GM06990 (cell line): ENCODE results near the gene PTPN6.

ENCODE experiments used
- DNase-seq: peaks from one replicate; pipeline ENCODE4 v3.0.0-alpha.2; 2011; ENCODE audit not compliant: insufficient read length; ENCODE audit errors: extremely low read depth
- H3K27me3 ChIP-seq: replicated peaks from 2 replicates; pipeline ENCODE4 v1.6.0; 2011; ENCODE audit warnings: low read length; ENCODE audit not compliant: control insufficient read depth, insufficient read depth
- H3K36me3 ChIP-seq: 2 replicates; pipeline ENCODE4 v1.5.1; 2011; ENCODE audit warnings: low read length; ENCODE audit not compliant: control insufficient read depth, insufficient read depth
- H3K4me3 ChIP-seq: replicated peaks from 2 replicates; pipeline ENCODE4 v1.5.1; 2011; ENCODE audit warnings: low read depth, mild to moderate bottlenecking, control low read depth, low read length
- CTCF ChIP-seq: IDR thresholded peaks from 2 replicates; pipeline ENCODE4 v1.5.1; 2011; ENCODE audit warnings: low read length, control low read depth, mild to moderate bottlenecking, inconsistent platforms; ENCODE audit not compliant: insufficient read depth, poor library complexity, severe bottlenecking

Gene PTPN6

GRCh38 chr12:6928022-6928702 lies 23.0 kb upstream of the PTPN6 start:
- peak overlapping the region; percentile 89 for H3K4me3 ChIP-seq
- TF ChIP-seq CTCF, result no peak
- H3K36me3 ChIP-seq, result no peaks in the 10 kb centered on the region; the same call in 1 of the 2 replicates
- no peak for DNase-seq
- no peaks in the 10 kb centered on the region for H3K27me3 ChIP-seq

GRCh38 chr12:6928703-6929407 lies 22.3 kb upstream of the PTPN6 start:
- Histone ChIP-seq H3K4me3 (peak overlapping the region; percentile 89), H3K36me3 (no peaks in the 10 kb centered on the region; the same call in none of the 2 replicates), H3K27me3 (no peaks in the 10 kb centered on the region)
- no peak for TF ChIP-seq CTCF
- DNase-seq, result no peak

DNA sequence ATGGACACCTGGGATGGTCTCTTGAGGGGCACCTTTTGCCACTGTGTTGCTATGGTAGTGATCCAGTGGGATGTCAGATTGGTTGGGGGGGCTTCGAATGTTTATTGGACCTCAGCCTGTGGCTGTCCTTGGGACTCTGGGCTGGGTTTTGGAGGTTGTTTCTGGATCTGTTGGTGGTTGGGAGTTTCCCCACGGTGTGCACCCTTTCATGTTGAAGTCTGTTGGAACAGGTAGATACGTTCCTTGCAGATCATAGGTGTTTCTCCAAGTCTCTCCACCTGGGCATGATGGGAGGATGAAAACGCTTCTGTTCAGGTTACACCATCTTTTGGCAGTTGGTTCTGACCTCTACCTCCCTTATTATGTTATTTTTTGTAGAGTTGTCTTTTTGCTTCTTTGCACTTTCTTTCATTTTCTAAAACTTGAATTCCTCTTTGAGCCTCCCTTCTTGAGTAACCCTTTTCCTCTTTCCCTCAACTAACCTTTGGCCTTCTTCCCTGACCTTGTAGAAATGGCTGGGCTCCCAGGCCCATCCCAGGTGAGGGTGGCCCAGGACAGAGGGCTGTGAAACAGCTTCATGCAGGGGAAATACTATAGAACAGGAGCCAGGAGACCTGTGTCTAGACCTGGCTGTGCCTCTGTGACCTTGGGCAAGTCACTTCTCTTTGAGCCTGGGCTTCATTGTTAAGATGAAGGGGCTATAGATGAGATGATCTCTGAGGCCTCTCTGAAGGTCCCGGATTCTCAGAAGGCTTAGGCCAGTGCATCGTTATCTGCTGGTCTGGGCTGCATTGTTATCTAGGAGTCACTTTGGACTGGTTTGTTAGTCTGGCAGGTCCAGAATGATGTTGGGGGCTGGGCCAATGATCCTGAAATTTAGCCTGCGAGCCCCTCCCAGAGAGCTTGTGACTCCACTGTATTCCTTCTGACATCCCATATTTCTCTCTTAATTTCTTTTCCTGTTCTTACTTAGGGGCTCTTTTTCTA lies 21.4 kb upstream of the PTPN6 start:
- TF ChIP-seq CTCF, result no peak
- DNase-seq, result no peak
- H3K27me3 ChIP-seq, result no peaks in the 10 kb centered on the region
- H3K36me3 ChIP-seq, result peaks cover 5% of the 10 kb centered on the region
- H3K4me3 ChIP-seq, result peak overlapping the region; percentile 89; the same call in 1 of the 2 replicates

GRCh38 chr12:6932766-6933165 lies 18.4 kb upstream of the PTPN6 start:
- H3K4me3 ChIP-seq, result no peak overlapping the region
- no peak for TF ChIP-seq CTCF
- H3K36me3 ChIP-seq, result peaks cover 14% of the 10 kb centered on the region
- H3K27me3 ChIP-seq, result no peaks in the 10 kb centered on the region
- DNase-seq, result no peak

DNA sequence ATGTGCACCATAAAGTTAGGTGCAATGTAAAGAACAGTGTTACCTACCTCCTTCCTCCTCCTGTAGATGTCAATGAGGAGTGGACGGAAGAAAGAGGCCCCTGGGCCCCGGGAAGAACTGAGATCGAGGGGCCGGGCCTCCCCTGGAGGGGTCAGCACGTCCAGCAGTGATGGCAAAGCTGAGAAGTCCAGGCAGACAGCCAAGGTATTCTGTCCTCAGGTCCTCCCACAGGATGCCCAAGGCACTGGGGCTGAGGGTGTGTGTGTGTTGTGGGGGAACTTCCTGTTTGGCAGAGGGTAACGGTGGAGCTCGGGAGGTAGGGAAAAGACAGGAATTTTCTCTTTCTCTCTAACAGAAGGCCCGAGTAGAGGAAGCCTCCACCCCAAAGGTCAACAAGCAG lies 17.0 kb upstream of the PTPN6 start:
- DNase-seq, result no peak
- TF ChIP-seq CTCF, result no peak
- Histone ChIP-seq H3K27me3 (no peaks in the 10 kb centered on the region), H3K36me3 (peaks cover 14% of the 10 kb centered on the region), H3K4me3 (no peak overlapping the region)
